ENCODE results near the gene PHACTR2.

DNA sequence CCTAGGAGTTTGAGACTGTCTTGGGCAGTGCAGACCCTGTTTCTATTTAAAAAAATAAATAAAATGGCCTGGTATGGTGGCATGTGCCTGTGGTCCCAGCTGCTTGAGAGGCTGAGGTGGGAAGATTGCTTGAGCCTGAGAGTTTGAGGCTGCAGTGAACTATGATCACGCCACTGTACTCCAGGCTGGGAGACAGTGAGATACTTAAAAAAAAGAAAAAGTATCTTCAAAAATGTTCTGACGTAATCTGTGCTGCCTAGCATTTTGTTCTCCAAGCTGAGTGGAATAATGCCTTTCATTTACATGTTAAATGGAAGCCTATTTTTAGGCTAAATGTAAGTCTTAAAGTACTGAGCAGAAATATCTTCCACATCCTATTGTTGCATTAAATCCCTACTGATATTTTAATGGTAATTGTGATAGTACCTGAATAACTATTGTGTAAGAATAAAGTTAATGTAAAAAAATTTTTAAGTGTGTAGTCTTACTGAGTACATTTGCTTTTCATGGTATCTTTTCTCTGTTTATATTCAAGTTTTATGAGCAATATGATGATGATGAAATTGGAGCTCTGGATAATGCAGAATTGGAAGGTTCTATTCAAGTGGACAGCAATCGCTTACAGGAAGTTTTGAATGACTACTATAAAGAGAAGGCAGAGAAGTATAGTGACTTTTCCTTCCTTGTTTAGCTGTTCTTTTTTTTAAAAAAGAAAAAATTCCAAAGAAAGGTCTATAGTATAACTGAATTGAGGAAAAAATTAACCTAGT is 182.3 kb downstream of the PHACTR2 start:
- TF ChIP-seq, protein P1, sequence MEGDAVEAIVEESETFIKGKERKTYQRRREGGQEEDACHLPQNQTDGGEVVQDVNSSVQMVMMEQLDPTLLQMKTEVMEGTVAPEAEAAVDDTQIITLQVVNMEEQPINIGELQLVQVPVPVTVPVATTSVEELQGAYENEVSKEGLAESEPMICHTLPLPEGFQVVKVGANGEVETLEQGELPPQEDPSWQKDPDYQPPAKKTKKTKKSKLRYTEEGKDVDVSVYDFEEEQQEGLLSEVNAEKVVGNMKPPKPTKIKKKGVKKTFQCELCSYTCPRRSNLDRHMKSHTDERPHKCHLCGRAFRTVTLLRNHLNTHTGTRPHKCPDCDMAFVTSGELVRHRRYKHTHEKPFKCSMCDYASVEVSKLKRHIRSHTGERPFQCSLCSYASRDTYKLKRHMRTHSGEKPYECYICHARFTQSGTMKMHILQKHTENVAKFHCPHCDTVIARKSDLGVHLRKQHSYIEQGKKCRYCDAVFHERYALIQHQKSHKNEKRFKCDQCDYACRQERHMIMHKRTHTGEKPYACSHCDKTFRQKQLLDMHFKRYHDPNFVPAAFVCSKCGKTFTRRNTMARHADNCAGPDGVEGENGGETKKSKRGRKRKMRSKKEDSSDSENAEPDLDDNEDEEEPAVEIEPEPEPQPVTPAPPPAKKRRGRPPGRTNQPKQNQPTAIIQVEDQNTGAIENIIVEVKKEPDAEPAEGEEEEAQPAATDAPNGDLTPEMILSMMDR (IDR thresholded peaks at IDR 0.05) = no peak
- TF ChIP-seq POLR2A (IDR thresholded peaks at IDR 0.05; ENCODE audit: low read depth) = no peak
- no peak for TF ChIP-seq EP300 (IDR thresholded peaks at IDR 0.05)
- TF ChIP-seq POLR2AphosphoS5 (IDR thresholded peaks at IDR 0.05) = no peak

Data from esophagus muscularis mucosa (tissue), 4 donors.